Motor neuron (in vitro differentiated cells): Measurements from ENCODE around the gene FH. TPM values are rescaled to one million over a fixed set of nuclear protein-coding genes. Genes with fewer than 3 reads are reported as not detected.

Experiments
- ATAC-seq, 8 experiments: fragments of 200-7000 bp; cut with Tn5 transposase; replicated peaks in 6 of 8; 2 replicates each; pipeline ENCODE4 v1.8.0; 2021; ENCODE audit warnings: mild to moderate bottlenecking in 8 of 8, moderate library complexity in 8 of 8
- H3K27ac ChIP-seq, 2 donors: fragments of 250-450 bp; sonication (Bioruptor Pico); 2 replicates each; pipeline ENCODE4 v1.9.0; 2021; ENCODE audit warnings: antibody characterized with exemption in 2 of 2, mild to moderate bottlenecking in 2 of 2, moderate library complexity in 1 of 2
- H3K4me1 ChIP-seq, 2 donors: fragments of 250-450 bp; sonication (Bioruptor Pico); replicated peaks in 1 of 2; 2 replicates each; pipeline ENCODE4 v1.6.1; 2021; ENCODE audit warnings: antibody characterized with exemption in 2 of 2, mild to moderate bottlenecking in 2 of 2, moderate library complexity in 1 of 2
- H3K4me3 ChIP-seq, 5 donors: fragments of 250-450 bp; sonication (Bioruptor Pico); 2 replicates each; pipeline ENCODE4 v1.9.0; 2021; ENCODE audit warnings: antibody characterized with exemption in 5 of 5, mild to moderate bottlenecking in 5 of 5, moderate library complexity in 4 of 5
- WGBS, 10 experiments: fragments of 450-650 bp; shearing (Covaris generic); methylation state at CpG; one replicate each; pipeline ENCODE4 v1.0.0; 2022; 5-methylcytosine and 5-hydroxymethylcytosine counted together
- in situ Hi-C, 9 experiments: fragments of 400-800 bp; cut with MboI; loops; one replicate each; pipeline ENCODE4 v1.15.0; 2021; ENCODE audit warnings: low sequenced_read_pairs in 9 of 9, low pct_unique_long_range_greater_than_20kb in 2 of 9; ENCODE audit not compliant: unreplicated experiment in 9 of 9
- total RNA-seq, 8 experiments: library from RNA; unstranded; fragments of 300-600 nt; gene quantifications; 2 replicates each; pipeline versions ENCODE4 v1.2.3 to v1.2.4, GENCODE V29; 2022

The FH gene
- total RNA-seq, 8 experiments from 2014 or later, result 51.5 to 129 (median 95.5) TPM

DNA sequence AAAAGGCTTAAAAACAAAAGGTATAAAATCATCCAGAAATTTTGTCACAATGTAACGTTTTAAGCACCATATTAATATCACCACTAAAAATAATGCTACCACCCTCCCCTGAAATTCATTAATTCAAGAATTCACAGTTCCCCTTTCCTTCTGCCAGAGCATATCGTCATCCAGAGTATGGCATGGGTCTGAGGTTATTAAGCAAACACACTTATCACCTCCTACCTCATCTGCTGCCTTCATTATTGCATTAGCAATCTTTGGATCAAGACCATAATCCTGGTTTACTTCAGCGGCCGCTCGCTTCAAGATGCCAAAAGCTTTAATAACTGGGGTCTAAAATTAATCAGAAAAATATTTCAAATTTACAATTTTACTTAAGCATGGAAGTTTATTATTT is 6.2 kb downstream of the FH start:
- no peak overlapping the region for H3K27ac ChIP-seq
- WGBS, 10 experiments, result 68 to 97% (median 85%) methylated on average over 1 to 5 of the region's 5 CpGs
- ATAC-seq, result no peak
- H3K4me1 ChIP-seq, result peaks cover 7 to 36% of the 10 kb centered on the region in 2 donors
- no peak overlapping the region for H3K4me3 ChIP-seq
- in situ Hi-C loops, result loop anchor here in 1 of 9 experiments (25.0 kb wide), 1 partner anchor 626 kb away; no protein-coding TSS in a partner anchor

DNA sequence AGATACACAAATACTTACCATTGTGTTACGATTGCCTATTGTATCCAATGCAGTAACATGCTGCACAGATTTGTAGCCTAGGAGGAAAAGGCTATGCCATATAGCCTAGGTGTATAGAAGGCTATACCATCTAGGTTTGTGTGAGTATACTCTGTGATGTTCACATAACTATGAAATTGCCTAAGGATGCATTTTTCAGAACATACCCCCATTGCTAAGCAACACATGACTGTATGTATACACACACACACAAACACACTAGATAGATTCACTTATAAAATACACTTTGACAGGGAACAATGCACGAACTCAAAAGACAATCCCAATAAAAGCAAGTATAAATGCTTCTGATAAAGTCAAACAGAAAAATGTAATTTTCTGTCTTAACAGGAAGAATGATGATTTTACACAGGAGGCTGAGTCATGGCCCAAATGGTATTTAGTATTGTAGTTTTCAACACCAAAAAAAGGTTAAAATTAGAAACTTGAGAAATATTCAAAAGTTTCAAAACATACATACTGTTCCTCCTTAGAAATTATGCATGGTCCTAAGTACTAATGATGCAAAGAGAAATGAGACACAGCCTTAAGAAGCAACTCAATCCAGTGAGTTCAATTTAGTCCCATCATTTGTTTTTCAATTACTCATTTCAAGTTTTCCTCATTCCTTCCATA is 12.2 kb downstream of the FH start:
- H3K27ac ChIP-seq, result no peak overlapping the region
- ATAC-seq, result peak in 2 of 8 experiments; percentile 62 to 69
- in situ Hi-C loops, result loop anchor here in 1 of 9 experiments (25.0 kb wide), 1 partner anchor 620 kb away; no protein-coding TSS in a partner anchor
- WGBS, 10 experiments, result 83 to 100% (median 100%) methylated on average over 1 to 2 of the region's 2 CpGs
- H3K4me3 ChIP-seq, result no peak overlapping the region
- peaks cover 4 to 6% of the 10 kb centered on the region in 2 donors for H3K4me1 ChIP-seq

DNA sequence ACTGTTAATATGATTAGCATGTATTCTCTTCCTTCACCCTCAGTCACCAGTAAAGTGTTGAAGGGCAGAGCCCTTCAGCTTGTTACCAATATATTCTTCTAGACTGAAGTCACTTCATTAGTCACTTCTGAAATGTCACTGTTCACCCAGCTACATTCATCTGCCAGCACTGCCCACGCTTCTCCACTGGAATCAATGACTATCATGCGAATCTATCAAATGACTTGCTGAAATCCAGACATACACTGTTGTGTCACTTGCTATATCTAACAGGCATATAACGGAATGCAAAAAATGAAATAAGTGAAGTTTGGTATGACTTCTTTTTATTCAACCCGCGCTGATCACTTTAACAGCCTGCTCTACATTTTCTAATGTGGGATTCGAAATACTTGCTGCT is 16.1 kb downstream of the FH start:
- Histone ChIP-seq H3K27ac (no peak overlapping the region), H3K4me1 (no peaks in the 10 kb centered on the region), H3K4me3 (no peak overlapping the region)
- in situ Hi-C loops, result loop anchor here in 1 of 9 experiments (25.0 kb wide), 1 partner anchor 616 kb away; no protein-coding TSS in a partner anchor
- no peak for ATAC-seq
- WGBS, 10 experiments, result 83 to 100% (median 95%) methylated on average over 1 to 6 of the region's 6 CpGs

DNA sequence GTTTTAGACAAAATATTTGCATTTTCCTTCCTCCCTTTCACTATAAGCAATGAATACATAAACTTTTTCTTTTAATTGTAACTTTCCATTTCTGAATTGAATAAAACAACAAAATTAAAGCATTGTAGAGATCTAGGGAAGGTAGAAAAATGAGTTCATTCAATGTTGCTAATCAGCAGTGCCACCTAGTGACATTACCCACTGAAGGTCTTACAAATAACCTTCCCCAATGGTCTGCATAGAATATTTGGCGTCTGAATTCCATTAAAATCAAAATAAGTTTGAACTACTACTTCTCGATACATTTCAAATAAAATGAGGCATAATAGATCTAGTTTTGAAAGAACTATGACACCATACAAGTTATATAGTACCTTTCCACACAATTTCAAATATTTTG is 19.6 kb downstream of the FH start:
- ATAC-seq, result peak in 5 of 8 experiments; percentile 18 to 58 (median 47)
- in situ Hi-C loops, result loop anchor here in 6 of 9 experiments (25.0 kb wide), 2 partner anchors 613 to 763 kb away; no protein-coding TSS in a partner anchor
- Histone ChIP-seq H3K4me1 (no peaks in the 10 kb centered on the region), H3K27ac (no peak overlapping the region), H3K4me3 (no peak overlapping the region)
- 58 to 88% (median 78%) methylated on average over 1 to 2 of the region's 2 CpGs; no CpG with 5 or more reads in 1 of the 10 experiments for WGBS, 10 experiments

DNA sequence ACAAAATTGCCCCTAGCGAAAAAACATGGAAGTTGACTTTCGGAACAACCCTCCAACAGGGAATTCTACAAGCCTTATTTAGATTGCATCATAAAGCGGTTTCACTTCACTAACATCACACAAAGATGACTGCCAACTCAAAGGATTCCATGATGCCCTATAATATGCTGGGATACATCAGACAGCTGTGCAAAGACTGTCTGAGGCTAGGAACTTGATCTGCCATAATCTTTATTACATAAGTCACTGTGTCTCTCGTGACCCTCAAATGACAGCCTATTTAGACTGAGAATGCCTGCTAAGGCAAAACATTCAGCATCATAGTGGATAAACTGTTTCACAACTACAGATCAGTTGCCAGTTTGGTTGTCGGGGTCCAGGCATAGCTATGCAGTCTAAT is 23.8 kb downstream of the FH start:
- in situ Hi-C loops, result loop anchor here in 6 of 9 experiments (25.0 kb wide), 2 partner anchors 608 to 758 kb away; no protein-coding TSS in a partner anchor
- Histone ChIP-seq H3K4me1 (no peaks in the 10 kb centered on the region), H3K4me3 (no peak overlapping the region), H3K27ac (no peak overlapping the region)
- WGBS, 10 experiments, result 95 to 100% (median 100%) methylated on average over 1 to 5 of the region's 5 CpGs; no CpG with 5 or more reads in 1 of the 10 experiments
- ATAC-seq, result peak in 1 of 8 experiments; percentile 25

DNA sequence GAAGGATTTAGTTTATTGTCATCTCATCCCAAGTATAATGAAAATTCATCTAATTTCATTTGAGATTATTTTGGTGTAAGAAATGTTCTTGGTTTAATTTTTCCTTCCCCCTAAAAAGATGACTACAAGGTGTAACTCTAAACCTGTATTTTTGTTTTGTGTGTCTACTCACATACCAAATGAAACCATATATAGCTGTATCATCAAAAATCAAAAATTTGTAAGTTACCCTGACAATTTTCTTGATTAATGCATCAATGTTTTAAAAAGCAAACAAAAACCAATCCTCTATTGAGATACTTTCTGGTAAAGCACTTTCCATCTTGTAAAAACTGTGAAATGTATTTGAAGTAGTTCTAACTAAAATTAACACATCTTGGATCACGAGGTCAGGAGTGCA is 30.8 kb downstream of the FH start:
- ATAC-seq, result no peak
- WGBS, 10 experiments, result 80 to 100% (median 100%) methylated on average over 1 of the region's 1 CpG; no CpG with 5 or more reads in 2 of the 10 experiments
- Histone ChIP-seq H3K4me3 (no peak overlapping the region), H3K27ac (no peak overlapping the region), H3K4me1 (no peaks in the 10 kb centered on the region)
- in situ Hi-C loops, result loop anchor here in 6 of 9 experiments (25.0 kb wide), 2 partner anchors 601 to 751 kb away; no protein-coding TSS in a partner anchor

DNA sequence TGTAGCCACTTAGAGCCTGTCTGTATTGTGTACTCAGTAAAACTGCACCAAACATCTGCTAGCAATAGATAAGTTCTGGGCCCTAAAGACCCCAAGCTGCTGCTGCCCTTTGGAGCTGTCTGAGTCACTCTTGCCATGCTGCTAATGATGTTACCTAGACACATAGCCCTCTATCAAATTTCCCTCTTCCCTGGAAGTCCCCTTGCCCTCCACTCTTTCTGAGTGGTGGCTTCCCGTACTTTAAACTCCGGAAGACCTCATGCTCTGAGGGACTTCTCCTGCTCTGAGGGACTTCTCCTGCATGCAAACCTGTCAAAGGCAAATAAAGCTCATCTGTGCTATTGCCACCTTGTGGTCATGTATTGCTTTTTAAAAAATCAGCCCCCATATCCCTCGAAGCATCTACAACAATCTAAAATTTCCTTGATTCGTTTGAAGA is 34.0 kb downstream of the FH start:
- WGBS, 10 experiments, result 40 to 90% (median 80%) methylated on average over 1 to 4 of the region's 4 CpGs; no CpG with 5 or more reads in 3 of the 10 experiments
- in situ Hi-C loops, result loop anchor here in 6 of 9 experiments (25.0 kb wide), 2 partner anchors 598 to 748 kb away; no protein-coding TSS in a partner anchor
- no peak overlapping the region for H3K27ac ChIP-seq
- no peaks in the 10 kb centered on the region for H3K4me1 ChIP-seq
- no peak overlapping the region for H3K4me3 ChIP-seq
- ATAC-seq, result peak in 1 of 8 experiments; percentile 35

DNA sequence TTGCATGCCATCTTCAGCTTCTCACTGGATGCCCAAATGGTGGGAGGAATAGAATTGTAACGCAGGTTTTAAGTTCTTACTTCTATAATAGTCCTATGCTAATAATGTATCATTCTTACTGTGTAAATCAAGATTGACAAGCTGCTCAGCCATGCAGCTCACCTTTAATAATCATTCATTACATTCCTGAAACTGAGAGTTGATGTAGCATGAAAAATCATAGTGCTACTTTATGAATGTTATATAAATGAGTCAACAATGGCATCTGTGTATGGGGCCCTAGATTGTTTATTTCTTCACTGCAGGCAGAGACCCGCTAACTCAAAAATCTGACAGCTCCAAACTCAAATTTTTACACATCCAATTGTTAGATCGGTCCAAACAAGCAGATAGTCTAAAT is 34.4 kb downstream of the FH start:
- no peak overlapping the region for H3K27ac ChIP-seq
- no peaks in the 10 kb centered on the region for H3K4me1 ChIP-seq
- WGBS, 10 experiments, result 92 to 100% (median 100%) methylated on average over 1 to 3 of the region's 3 CpGs
- no peak overlapping the region for H3K4me3 ChIP-seq
- no peak for ATAC-seq
- in situ Hi-C loops, result loop anchor here in 6 of 9 experiments (25.0 kb wide), 2 partner anchors 598 to 748 kb away; no protein-coding TSS in a partner anchor

DNA sequence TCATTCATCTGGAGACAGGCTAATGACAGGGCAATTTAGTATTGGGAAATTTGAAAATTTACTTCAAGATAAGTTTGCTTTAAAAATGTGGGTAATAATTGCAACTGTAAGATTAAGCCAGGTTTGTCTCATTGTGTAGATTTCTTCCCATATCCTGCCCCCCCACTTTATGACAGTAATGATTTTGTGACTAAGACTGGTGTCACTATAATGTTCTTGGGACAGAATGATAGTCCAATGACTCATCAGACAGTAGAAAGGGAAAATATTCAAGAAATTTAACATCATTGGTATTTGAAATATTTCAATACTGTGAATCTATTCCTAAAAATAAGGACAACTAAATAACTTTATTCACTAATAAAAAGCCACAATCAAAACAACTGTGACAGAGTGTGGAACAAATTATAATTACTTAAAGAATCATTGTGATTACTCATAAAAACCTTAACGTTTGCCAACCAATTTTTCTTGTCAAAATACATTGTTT is 36.7 kb downstream of the FH start:
- no peaks in the 10 kb centered on the region for H3K4me1 ChIP-seq
- H3K4me3 ChIP-seq, result no peak overlapping the region
- H3K27ac ChIP-seq, result no peak overlapping the region
- in situ Hi-C loops, result loop anchor here in 6 of 9 experiments (25.0 kb wide), 2 partner anchors 596 to 746 kb away; no protein-coding TSS in a partner anchor
- WGBS, 10 experiments, result 0 to 100% (median 47%) methylated on average over 1 of the region's 1 CpG
- ATAC-seq, result peak in 4 of 8 experiments; percentile 40 to 76 (median 56)

DNA sequence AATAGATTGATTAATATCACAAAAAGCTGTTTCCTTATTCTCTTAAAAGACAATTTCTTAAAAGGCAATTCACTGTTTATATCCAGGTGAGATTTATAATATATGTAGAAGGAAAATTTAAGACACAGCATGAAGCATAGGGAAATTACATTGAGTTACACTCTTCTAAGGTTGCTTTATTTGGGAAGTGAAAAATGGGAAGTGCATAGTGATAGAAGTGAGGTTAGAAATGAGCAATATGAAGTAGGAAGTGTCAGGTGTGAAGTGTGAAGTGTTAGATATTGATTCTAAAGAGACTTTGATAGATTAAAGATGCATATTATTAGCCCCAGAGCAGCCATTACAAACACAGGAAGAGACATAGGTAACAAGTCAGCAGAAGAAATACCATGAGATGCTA is 40.3 kb downstream of the FH start:
- ATAC-seq, result no peak
- in situ Hi-C loops, result loop anchor here in 6 of 9 experiments (25.0 kb wide), 2 partner anchors 592 to 742 kb away; no protein-coding TSS in a partner anchor
- Histone ChIP-seq H3K4me3 (no peak overlapping the region), H3K27ac (no peak overlapping the region), H3K4me1 (no peaks in the 10 kb centered on the region)

DNA sequence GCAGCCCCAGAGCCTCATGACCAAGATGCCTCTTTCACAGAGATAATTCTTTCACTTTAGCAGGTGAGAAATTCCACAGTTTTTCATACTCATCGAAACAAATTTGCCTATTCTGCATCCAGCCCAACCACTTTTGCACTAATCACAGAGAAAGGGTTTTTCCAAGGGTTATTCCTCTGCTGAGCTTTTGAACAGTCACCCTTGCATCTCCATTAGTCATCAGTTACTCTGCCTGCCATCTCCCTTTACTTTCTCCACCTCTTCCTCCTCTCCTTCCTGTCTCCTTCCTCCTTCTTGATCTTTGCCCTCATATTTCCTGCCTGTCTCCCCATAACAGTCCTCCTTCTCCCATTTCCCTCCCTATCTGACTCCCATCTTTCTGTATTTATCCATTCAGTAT is 43.9 kb downstream of the FH start:
- 13 to 100% (median 100%) methylated on average over 1 of the region's 1 CpG; no CpG with 5 or more reads in 3 of the 10 experiments for WGBS, 10 experiments
- ATAC-seq, result no peak
- no peak overlapping the region for H3K27ac ChIP-seq
- H3K4me1 ChIP-seq, result no peaks in the 10 kb centered on the region
- H3K4me3 ChIP-seq, result no peak overlapping the region
- in situ Hi-C loops, result loop anchor here in 6 of 9 experiments (25.0 kb wide), 2 partner anchors 588 to 738 kb away; no protein-coding TSS in a partner anchor

DNA sequence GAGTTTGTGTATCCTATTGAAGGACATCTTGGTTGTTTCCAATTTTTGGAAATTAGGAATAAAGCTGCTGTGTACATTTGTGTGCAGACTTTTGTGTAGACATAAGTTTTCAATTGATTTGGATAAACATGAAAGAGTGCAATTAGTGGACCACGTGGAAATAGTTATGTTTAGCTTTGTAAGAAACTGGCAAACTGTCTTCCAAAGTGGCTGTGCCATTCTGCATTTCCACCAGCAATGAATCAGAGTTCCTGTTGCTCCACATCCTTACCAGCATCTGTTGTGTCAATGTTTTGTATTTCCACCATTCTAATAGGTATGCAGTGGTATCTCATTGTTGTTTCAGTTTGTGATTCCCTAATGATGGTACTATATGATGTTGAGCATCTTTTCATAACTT is 46.5 kb downstream of the FH start:
- 0 to 86% (median 42%) methylated on average over 1 of the region's 1 CpG; no CpG with 5 or more reads in 2 of the 10 experiments for WGBS, 10 experiments

DNA sequence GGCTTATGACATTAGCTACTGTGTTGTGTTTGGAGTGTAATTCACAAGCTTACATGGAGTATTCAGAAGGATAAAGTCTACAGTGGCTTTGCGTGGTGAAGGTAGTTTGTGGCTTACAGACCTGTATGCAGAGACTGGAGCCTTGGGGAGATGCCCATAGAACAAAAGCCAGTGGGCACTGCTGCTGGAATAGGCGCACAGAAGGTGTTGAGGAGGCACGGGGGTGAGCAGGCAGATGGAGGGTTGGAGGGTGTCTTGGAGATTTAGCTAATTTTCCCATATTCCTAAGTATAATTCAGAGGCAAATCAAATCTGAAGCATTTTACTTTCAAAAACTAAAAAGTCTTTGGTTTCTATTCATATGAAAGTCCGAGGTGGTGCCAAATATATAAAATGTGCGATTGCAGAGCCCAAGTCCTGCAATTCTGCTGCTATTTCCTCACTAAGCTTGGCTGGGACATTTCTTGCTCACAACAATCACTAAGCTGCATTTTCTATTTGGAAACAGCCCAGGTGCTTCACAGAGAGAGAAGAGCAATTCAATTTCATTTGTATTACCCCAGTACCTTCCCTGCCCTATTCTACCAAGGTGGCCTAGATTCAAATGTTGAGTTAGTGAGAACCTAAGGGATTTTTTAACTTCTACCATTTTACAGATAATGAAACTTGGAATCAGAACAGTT is 48.5 kb downstream of the FH start:
- WGBS, 10 experiments, result 70 to 96% (median 88%) methylated on average over 2 to 5 of the region's 5 CpGs; no CpG with 5 or more reads in 1 of the 10 experiments
- H3K4me1 ChIP-seq, result no peaks in the 10 kb centered on the region
- H3K4me3 ChIP-seq, result no peak overlapping the region
- ATAC-seq, result no peak
- in situ Hi-C loops, result no loop called here
- no peak overlapping the region for H3K27ac ChIP-seq

More for the DNA sequence above, 46.5 kb downstream of the FH start:
- H3K4me1 ChIP-seq, result no peaks in the 10 kb centered on the region
- no peak for ATAC-seq
- in situ Hi-C loops, result no loop called here
- H3K4me3 ChIP-seq, result no peak overlapping the region
- H3K27ac ChIP-seq, result no peak overlapping the region
